Hippocampal formation (tissue), 2 donors: ENCODE results near the gene BMP4.

Experiments
- DNase-seq, 2 donors: peaks; one replicate each; lab custom pipeline; 2025; lab: John Stamatoyannopoulos, UW

BMP4 gene

GRCh38 chr14:53964249-53964648 is 7.6 kb upstream of the BMP4 start:
- DNase-seq: no peak

- no peak for DNase-seq
Observed at GRCh38 chr14:53963320-53964227, 6.9 kb upstream of the BMP4 start.

GRCh38 chr14:53962953-53963319 is 6.3 kb upstream of the BMP4 start:
- no peak for DNase-seq

GRCh38 chr14:53958628-53959027 is 2.0 kb upstream of the BMP4 start:
- no peak for DNase-seq

- DNase-seq: no peak
Observed at GRCh38 chr14:53957739-53958138, 1.1 kb upstream of the BMP4 start.

- DNase-seq: no peak
Observed at GRCh38 chr14:53955671-53956426, 776 bp downstream of the BMP4 start.

GRCh38 chr14:53955229-53955556 is 1.4 kb downstream of the BMP4 start:
- no peak for DNase-seq

- DNase-seq: no peak
Observed at GRCh38 chr14:53954551-53955228, 1.9 kb downstream of the BMP4 start.

- DNase-seq: no peak
Observed at GRCh38 chr14:53953828-53954550, 2.6 kb downstream of the BMP4 start.

GRCh38 chr14:53953002-53953827 is 3.4 kb downstream of the BMP4 start:
- DNase-seq: peak; percentile 15 to 36

- DNase-seq: no peak
Observed at GRCh38 chr14:53952533-53952932, 4.1 kb downstream of the BMP4 start.

GRCh38 chr14:53951627-53952303 is 4.9 kb downstream of the BMP4 start:
- DNase-seq: no peak

- no peak for DNase-seq
Observed at GRCh38 chr14:53951243-53951626, 5.4 kb downstream of the BMP4 start.

GRCh38 chr14:53950031-53950793 is 6.4 kb downstream of the BMP4 start:
- DNase-seq: no peak

- DNase-seq: no peak
Observed at GRCh38 chr14:53949201-53949600, 7.4 kb downstream of the BMP4 start.

- DNase-seq: no peak
Observed at GRCh38 chr14:53948205-53948884, 8.3 kb downstream of the BMP4 start.

- DNase-seq: no peak
Observed at GRCh38 chr14:53947452-53948204, 9.0 kb downstream of the BMP4 start.

- DNase-seq: no peak
Observed at GRCh38 chr14:53947094-53947445, 9.6 kb downstream of the BMP4 start.
